HG02571 (cell line): ENCODE measurements around the gene TTC33.
"Not testable (repeated sequence)": the region's sequence is repeated elsewhere in the genome, so short reads cannot be mapped to it uniquely, and the experiment has no call there.

Experiments used
- ATAC-seq: cut with Tn5 transposase; IDR thresholded peaks from one replicate; pipeline ENCODE4 v1.9.1; 2021; ENCODE audit warnings: mild to moderate bottlenecking, moderate library complexity; ENCODE audit not compliant: unreplicated experiment

Gene TTC33, protein sequence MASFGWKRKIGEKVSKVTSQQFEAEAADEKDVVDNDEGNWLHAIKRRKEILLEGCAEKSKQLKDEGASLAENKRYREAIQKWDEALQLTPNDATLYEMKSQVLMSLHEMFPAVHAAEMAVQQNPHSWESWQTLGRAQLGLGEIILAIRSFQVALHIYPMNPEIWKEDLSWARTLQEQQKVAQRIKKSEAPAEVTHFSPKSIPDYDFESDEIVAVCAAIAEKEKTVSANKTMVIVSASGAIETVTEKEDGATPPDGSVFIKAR

DNA sequence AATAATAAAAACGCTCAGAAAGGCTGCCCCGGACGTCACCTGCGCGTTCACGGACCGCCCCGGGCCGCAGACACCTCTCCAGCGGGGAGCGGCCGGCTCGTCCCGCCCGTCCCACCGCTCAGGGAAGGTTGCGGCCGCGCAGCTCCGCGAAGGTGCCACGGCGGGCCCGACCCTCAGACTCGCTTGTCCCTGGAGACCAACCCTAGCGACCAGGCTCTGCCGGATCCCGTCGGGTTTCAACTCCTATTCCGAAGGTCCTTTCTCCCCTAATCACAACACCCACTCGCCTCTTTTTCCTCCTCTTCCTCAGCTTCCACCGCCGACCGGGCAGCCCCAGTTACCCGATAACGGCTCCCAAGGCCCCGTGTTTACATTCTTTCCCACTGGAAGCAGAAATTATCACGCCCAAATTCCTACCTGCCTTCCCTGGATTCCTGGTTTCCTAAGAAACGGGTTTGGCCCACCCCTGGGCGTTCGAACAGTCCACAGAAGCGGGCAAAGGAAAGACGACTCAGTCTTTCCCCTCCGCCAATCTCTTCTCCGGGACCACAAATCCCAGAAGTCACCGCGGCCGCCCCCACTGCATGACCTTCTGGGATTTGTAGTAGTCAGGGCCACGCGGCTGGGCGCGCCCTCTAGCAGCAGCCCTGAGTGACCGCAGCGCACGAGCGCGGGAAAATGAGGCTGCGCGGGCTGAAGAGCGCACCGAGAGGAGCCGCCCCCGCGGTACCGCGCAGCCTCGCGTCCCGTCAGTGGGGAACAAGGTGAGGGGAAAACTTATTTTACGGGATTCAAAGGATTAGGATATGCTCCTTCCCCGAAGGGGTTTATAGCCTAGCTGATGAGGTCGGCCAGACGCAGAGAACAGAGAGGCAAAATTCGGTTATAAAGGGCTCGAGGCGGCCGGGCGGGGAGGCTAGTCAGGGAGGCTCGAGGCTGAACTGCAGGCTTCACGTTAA lies at the start of gene TTC33:
Gene TTC33, minus strand, starts transcription at position 555 of the 959 bp plus-strand sequence. CDS start 8,943 bp downstream, outside the sequence.
- ATAC-seq, result peak; percentile 88

DNA sequence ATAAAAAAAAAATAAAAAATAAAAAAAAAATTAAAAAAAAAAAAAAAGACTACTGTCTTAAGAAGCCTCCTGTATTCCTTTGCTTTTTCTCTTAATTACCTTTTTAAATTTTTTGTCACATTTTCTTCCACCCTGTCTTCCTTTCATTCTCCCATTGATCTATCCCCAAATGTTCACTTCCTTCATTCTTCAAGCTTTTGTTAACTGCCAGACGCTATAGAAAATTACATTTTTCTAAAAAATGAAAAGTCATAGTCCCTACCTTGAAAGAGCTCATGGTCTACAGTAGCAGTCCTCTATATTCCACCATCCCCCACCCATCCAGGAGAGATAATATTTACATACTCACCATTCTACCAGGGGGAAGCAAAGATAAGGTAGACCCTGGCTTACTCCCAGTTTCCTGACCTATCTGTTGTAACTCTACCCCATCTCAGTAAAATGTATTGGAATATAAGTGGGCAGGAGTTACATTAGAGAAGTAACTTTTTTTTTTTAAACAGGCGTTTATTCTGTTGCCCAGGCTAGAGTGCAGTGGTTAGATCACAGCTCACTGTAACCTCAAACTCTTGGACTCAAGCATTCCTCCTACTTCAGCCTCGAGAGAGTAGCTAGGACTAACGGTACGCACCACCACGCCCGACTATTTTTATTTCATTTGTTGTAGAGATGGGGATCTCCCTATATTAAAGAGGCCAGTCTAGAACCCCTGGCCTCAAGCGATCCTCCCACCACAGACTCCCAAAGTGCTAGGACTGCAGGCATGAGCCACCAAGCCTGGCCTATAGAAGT lies 46.2 kb upstream of the TTC33 start:
- no peak for ATAC-seq

DNA sequence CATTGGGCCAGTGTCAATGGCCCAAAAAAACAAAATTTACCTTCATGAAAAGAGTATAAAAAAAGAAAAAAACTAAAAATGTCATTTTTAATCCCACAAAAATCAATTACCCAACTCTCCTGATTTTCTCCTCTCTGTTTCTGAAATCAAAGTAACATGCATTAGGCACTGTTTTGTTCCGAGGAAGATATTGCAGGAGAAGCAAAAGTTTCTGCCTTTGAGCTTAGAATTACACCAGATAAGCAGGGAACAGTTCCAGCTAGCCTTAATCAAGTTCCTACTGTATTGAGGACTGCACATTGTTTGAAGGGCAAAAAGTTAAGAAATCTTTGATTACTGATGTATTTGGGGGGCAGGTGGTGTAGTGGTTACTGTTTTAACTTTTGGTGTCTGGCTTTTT lies 43.5 kb upstream of the TTC33 start:
- ATAC-seq, result no peak

DNA sequence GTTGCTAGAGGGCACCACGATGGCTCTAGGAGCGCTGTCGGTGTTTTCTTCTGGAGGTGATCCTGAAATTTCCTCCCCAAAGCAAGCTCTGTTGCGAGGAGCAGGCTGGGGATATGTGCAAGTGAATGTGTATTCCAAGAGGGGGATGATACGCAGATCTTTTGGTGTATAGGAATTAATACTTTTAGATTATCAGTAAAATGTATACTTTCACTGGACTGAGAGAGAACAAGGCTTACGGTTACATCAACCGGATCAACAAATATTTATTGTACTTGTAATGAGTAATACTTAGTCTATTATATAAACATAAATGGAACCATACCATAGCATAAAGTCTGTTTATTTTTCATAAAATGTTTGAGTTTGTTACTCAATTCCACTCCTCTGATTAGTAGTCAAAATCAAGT lies 43.0 kb upstream of the TTC33 start:
- ATAC-seq, result no peak

DNA sequence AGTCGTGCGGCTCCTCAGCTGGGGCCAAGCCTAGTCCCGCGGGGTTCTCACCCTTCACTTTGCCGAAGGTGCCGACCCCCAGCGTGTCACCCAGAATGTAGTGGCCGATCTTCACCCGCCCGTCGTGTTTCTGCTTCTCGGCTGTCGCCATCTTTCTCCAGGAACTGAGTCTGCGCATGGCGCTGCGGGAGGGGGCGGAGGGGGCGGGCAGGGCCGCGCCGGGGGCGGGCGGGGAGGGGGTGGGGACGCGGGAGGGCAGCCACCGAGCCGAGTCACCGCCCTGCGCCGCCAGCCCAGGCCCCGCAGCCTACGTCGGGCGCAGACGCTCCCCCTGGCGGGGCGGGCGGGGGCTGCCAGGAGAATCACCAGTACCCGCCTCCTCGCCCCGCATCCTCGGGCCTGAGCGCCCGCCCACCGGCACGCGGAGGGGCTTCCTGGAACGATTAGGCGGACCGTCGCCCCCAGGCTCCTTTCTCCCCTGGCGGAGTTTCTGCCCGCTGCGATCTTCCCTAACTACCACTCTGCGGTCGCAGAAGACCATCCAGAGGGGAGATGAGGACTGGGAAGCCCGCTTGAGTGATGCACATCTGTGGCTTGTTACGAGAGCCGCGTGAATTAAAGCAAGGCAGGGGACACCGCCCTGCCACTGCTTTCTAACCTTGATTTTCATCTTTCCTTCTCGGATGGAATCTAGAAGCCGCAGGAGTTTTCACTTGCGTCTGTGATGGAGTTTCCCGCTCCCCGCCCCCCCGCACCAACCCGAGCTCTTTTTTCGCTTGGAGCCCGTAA lies 42.4 kb upstream of the TTC33 start, which contains the start of gene PRKAA1:
Gene PRKAA1, minus strand, starts transcription at position 363 of the 789 bp plus-strand sequence. Its CDS starts 185 bp downstream, at position 178.
- peak; percentile 98 for ATAC-seq

DNA sequence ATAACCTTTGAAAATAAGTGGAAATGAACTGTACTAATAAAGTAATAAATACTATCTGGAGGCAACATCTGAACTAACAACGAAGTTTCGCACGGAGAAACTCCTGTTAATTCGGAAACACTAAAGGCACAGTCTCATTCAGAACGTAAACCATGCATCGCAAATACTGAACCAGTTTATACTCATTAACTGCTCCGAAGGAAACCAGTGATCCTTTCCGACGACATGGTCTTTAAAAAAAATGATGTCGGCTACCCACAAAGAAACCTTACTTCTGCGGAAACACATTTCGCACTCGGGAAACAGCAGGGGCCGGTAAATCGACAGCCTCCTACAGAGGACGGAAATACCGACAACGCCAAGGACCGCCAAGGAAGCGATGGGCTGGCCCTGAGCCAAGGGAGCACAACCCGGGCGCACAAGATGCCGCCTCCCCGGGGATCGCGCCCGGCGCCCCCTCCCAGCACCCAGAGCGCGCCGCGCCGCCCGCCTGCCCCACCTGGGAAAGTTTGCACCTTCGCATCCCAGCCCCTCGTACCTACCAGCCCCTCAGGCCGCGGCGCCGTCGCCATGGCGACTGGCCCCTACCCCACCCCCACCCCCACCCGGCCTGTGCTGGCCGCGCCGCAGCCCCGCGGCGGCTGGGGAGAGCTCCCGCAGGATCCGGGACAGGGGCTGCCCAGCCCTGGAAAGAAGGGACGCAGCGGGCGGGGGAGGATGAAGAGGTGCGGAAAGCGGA lies 41.7 kb upstream of the TTC33 start:
- ATAC-seq, result peak; percentile 38

DNA sequence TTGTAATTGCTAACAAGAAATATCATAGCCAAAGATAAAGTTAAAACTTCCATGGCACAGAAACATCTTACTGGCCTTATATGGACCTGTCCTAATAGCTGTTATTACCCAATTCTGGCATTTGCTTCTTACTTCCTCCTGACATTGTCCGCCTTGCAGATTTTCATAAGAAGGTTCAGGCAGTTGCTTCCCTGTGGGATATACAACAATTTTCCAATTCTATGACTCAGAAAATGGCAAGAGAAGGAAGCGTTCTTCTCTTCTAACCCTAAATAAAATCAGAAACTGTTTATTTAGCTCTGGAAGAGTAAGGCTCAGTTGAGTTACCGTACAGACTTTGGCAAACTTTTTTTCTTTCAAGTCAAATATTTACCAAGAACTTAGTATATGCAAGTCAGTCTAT lies 40.7 kb upstream of the TTC33 start:
- ATAC-seq, result no peak

DNA sequence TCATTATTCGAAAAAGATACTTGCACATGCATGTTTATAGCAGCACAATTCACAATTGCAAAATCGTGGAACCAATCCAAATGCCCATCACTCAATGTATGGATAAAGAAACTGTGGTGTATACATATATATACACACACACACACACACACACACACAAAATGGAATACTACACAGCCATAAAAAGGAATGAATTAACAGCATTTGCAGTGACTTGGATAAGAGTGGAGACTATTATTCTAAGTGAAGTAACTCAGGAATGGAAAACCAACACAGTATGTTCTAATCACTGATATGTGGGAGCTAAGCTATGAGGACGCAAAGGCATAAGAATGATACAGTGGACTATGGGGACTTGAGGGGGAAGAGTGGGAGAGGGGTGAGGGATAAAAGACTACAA lies 39.1 kb upstream of the TTC33 start:
- ATAC-seq, result not testable (repeated sequence)

DNA sequence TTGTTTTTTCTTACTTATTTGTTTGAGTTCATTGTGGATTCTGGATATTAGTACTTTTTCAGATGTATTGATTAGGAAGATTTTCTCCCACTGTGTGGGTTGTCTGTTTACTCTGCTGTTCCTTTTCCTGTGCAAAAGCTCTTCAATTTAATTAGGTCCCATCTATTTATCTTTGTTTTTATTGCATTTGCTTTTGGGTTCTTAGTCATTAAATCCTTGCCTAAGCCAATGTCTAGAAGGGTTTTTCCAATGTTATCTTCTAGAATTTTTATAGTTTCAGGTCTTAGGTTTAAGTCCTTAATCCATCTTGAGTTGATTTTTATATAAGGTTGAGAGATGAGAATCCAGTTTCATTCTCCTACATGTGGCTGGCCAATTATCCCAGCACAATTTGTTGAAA lies 38.6 kb upstream of the TTC33 start:
- not testable (repeated sequence) for ATAC-seq

DNA sequence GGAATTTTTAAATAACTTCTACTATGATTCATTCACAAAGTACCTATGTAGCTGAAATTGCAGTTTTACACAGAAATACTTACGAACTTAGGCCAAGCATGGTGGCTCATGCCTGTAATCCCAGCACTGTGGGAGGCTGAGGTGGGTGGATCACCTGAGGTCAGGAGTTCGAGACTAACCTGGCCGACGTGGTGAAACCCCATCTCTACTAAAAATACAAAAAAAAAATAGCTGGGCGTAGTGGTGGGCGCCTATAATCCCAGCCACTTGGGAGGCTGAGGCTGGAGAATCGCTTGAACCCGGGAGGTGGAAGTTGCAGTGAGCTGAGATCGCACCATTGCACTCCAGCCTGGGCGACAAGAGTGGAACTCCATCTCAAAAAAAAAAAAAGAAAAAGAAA lies 36.9 kb upstream of the TTC33 start:
- not testable (repeated sequence) for ATAC-seq

DNA sequence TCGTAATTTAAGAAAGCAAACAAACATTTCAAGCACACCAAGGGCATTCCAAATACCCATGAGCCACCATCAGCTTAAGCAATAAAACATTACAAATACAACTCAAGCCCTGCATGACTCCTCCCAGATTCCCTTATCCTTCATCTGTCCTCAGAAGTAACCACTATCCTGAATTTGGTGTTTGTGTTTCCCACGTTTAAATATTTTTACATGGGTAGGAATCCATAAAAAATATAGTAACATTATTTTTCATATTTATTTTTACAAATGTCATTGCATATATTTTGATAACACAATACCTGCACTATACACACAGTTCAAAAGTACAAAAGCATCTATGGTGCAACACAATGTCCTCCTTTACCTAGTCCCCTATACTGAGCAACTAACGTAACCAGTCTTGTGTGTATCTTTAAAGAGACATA lies 36.0 kb upstream of the TTC33 start:
- ATAC-seq, result no peak

DNA sequence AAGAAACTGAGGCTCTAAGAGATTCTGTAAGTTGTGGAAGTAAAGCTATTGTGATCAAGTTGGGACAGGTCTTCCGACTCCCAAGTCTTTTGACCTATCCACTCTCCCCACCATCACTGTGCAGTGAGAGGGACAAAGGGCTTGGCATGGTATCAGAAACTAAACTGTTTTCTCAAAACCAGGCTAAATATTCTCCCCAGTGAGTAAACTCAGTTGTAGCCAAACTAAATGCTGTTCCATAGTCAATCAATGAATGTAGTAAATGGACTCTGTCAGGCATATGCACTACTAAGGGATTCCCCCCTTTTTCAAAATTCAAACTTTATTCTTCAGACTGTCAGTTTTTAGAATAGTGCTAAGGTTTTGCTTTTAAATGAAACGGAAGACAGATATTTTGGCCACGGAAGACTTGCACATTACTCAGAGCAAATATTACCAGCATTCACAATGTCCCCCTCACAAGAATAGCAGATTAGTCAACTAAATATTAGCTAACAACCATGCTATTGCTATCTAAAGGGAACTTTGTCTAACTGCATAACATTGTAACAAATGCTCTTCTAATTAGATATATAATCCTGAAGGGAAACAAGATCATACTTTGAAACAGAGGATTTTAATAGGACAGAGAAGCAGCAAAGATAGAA lies 35.3 kb upstream of the TTC33 start:
- no peak for ATAC-seq

DNA sequence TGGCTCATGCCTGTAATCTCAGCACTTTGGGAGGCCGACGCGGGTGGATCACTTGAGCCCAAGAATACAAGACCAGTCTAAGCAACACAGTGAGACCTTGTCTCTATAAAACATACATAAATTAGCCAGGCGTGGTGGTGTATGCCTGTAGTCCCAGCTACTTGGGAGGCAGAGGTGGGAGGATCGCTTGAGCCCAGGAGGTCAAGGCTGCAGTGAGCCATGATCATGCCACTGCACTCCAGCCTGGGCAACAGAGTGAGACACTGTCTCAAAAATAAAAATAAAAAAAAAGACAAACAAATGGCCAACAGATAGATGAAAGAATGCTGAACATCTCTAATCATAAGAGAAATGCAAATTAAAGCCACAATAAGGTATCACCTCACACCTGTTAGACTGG lies 33.2 kb upstream of the TTC33 start:
- not testable (repeated sequence) for ATAC-seq

DNA sequence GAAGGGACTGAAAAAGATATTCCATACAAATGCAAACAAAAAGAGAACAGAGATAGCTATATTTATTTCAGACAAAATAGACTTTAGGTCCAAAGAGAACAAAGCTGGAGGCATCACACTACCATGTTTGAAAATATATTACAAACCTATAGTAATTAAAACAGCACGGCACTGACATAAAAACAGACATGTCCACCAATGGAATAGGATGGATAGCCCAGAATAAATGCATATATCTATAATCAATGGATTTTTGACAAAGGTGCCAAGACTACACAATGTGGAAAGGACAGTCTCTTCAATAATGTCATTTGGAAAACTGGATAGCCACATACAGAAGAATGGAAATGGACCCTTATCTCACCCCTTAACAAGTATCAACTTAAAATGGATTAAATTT lies 32.2 kb upstream of the TTC33 start:
- no peak for ATAC-seq

DNA sequence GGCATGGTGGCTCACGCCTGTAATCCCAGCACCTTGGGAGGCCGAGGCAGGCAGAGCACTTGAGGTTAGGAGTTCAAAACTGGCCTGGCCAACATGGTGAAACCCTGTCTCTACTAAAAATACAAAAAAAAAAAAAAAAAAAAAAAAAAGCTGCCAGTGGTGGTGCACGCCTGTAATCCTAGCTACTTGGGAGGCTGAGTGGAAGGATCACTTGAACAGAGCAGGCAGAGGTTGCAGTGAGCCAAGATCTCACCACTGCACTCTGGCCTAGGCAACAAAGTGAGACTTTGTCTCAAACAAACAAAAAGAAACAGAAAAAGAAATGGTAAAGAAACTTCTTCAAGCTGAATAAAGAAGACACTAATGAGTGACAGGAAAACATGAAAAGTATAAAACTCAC lies 30.9 kb upstream of the TTC33 start:
- ATAC-seq, result not testable (repeated sequence)

DNA sequence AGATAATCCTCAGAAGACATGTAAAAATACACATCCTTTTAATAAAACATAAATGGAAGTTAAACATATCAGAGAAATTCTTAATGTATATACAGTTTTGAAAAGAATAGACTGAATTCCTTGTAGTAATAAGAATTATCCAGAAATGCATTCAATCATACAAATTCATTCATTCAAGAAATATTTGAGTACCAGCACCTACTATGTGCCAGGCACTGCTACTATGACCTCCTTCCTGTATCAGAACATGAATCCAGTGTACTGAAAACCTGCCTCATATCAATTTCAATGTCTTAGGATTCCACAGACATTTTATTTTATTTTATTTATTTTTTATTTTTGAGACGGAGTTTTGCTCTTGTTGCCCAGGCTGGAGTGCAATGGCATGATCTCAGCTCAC lies 29.2 kb upstream of the TTC33 start:
- ATAC-seq, result no peak

DNA sequence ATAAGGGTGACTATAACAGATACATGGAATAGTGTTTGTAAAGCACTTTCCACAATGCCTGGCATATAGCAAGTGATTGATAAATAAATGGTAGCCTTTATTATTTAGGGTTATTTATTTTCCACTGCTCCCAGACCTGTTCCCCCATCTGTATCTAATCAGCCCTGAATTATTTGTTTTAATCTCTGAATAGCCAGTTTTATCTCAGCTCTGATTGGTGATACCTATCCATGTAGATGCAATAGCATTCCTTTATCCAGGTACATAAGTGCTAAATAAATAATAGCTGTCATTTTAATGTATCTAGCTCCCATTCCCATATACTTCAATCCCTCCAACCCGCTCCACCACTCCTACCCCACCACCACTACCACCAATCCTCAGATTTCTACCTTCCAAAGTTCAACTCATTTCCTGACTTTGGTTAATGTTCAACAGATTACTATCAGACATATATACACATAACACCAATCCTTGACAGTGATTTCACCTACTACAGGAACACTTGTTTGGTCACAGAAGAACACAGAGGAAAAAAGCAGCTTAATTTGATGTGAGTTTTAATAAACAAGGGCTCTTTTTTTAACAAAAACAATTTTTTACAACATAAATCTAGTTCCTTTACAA lies 28.4 kb upstream of the TTC33 start:
- ATAC-seq, result no peak

DNA sequence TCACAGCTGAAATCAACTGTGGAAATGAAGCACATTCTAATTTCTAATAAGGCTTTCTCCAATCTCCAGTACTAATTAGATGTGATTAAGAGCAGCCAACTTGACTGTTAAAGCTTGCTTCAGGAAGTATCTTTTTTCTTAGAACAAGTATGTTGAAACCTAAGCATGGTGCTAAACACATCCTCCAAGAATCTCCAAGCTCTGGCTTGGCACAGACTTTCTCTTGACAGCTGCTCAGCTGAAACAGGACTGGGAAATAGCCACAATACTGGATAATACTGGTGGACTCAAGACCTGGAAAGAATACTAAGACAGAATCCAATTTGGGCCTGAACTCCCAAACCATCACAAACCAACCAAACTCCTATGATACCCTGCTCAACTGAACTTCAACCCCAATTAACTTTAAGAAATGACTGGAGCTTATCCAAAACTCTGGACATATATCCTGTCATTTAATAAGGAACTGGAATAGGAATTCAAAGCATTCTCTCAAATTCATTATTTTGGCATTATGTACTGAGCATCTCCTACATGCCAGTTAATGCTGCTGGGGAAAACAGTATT lies 26.2 kb upstream of the TTC33 start:
- no peak for ATAC-seq
